Endothelial cell (in vitro differentiated cells): ENCODE data around the gene SSH2. TPM values are rescaled to one million over a fixed set of nuclear protein-coding genes. Genes with fewer than 3 reads are reported as not detected.

Source experiments
- DNase-seq: peaks from one replicate; pipeline ENCODE4 v3.0.0; 2021; ENCODE audit warnings: low spot score
- H3K27ac Mint-ChIP-seq: one replicate; pipeline ENCODE4 v1.8.0; 2021; ENCODE audit warnings: mixed read lengths, inconsistent platforms; ENCODE audit not compliant: unreplicated experiment
- H3K27me3 Mint-ChIP-seq: one replicate; pipeline ENCODE4 v1.8.0; 2021; ENCODE audit warnings: mild to moderate bottlenecking, moderate library complexity, mixed read lengths, inconsistent platforms; ENCODE audit not compliant: unreplicated experiment
- H3K36me3 Mint-ChIP-seq: one replicate; pipeline ENCODE4 v1.8.0; 2021; ENCODE audit warnings: mild to moderate bottlenecking, low read depth, mixed read lengths, inconsistent platforms; ENCODE audit not compliant: unreplicated experiment
- H3K4me1 Mint-ChIP-seq: one replicate; pipeline ENCODE4 v1.8.0; 2021; ENCODE audit warnings: mild to moderate bottlenecking, mixed read lengths, inconsistent platforms; ENCODE audit not compliant: unreplicated experiment
- H3K4me3 Mint-ChIP-seq: one replicate; pipeline ENCODE4 v1.8.0; 2021; ENCODE audit warnings: mild to moderate bottlenecking, mixed read lengths, inconsistent platforms; ENCODE audit not compliant: unreplicated experiment
- H3K9me3 Mint-ChIP-seq: one replicate; pipeline ENCODE4 v1.8.0; 2021; ENCODE audit warnings: mixed read lengths, inconsistent platforms; ENCODE audit not compliant: unreplicated experiment
- CTCF ChIP-seq: fragments of 200-600 bp; sonication (generic); IDR thresholded peaks from one replicate; pipeline ENCODE4 v1.5.0; 2021; ENCODE audit warnings: antibody characterized with exemption; ENCODE audit not compliant: unreplicated experiment
- total RNA-seq: library from RNA; stranded (reverse); fragmentation: NEBNext Ultra II Directional; extraction: Animal tissue kit (Norgen Biotek cat#: 25700); gene quantifications from one replicate; pipeline ENCODE4 v1.2.1, GENCODE V29; 2021; ENCODE audit not compliant: unreplicated experiment

Gene SSH2
- total RNA-seq, 1 donor from 2014 or later, result 81.2 TPM

- Mint-ChIP-seq H3K4me3 (no peak overlapping the region), H3K9me3 (no peaks in the 10 kb centered on the region), H3K4me1 (no peaks in the 10 kb centered on the region), H3K27me3 (no peaks in the 10 kb centered on the region), H3K27ac (no peak overlapping the region), H3K36me3 (peaks cover 17% of the 10 kb centered on the region)
- TF ChIP-seq CTCF, result no peak
- no peak for DNase-seq
Observed at GRCh38 chr17:29698837-29699236, 231.2 kb downstream of the SSH2 start.

- H3K9me3 Mint-ChIP-seq, result no peaks in the 10 kb centered on the region
- no peak overlapping the region for H3K27ac Mint-ChIP-seq
- H3K4me3 Mint-ChIP-seq, result no peak overlapping the region
- H3K27me3 Mint-ChIP-seq, result no peaks in the 10 kb centered on the region
- peaks cover 17% of the 10 kb centered on the region for H3K36me3 Mint-ChIP-seq
- TF ChIP-seq CTCF, result no peak
- H3K4me1 Mint-ChIP-seq, result no peaks in the 10 kb centered on the region
- no peak for DNase-seq
Observed at GRCh38 chr17:29698019-29698777, 231.8 kb downstream of the SSH2 start.

- H3K4me3 Mint-ChIP-seq, result no peak overlapping the region
- DNase-seq, result no peak
- no peaks in the 10 kb centered on the region for H3K9me3 Mint-ChIP-seq
- H3K36me3 Mint-ChIP-seq, result peaks cover 11% of the 10 kb centered on the region
- no peak overlapping the region for H3K27ac Mint-ChIP-seq
- TF ChIP-seq CTCF, result no peak
- H3K4me1 Mint-ChIP-seq, result no peaks in the 10 kb centered on the region
- H3K27me3 Mint-ChIP-seq, result no peaks in the 10 kb centered on the region
Observed at GRCh38 chr17:29697371-29697770, 232.7 kb downstream of the SSH2 start.

GRCh38 chr17:29694918-29695563 lies 235.0 kb downstream of the SSH2 start:
- TF ChIP-seq CTCF, result no peak
- H3K27ac Mint-ChIP-seq, result no peak overlapping the region
- peaks cover 6% of the 10 kb centered on the region for H3K36me3 Mint-ChIP-seq
- peaks cover 8% of the 10 kb centered on the region for H3K4me1 Mint-ChIP-seq
- no peak for DNase-seq
- H3K27me3 Mint-ChIP-seq, result peaks cover 2% of the 10 kb centered on the region
- H3K9me3 Mint-ChIP-seq, result no peaks in the 10 kb centered on the region
- no peak overlapping the region for H3K4me3 Mint-ChIP-seq

GRCh38 chr17:29693751-29694150 lies 236.3 kb downstream of the SSH2 start:
- no peak overlapping the region for H3K4me3 Mint-ChIP-seq
- H3K36me3 Mint-ChIP-seq, result peaks cover 6% of the 10 kb centered on the region
- H3K9me3 Mint-ChIP-seq, result no peaks in the 10 kb centered on the region
- DNase-seq, result no peak
- H3K4me1 Mint-ChIP-seq, result peaks cover 8% of the 10 kb centered on the region
- H3K27ac Mint-ChIP-seq, result no peak overlapping the region
- peaks cover 2% of the 10 kb centered on the region for H3K27me3 Mint-ChIP-seq
- TF ChIP-seq CTCF, result no peak
